Muscle of back (tissue), 11 donors: ENCODE data around the gene PDCD2L. TPM values are rescaled to one million over a fixed set of nuclear protein-coding genes. Genes with fewer than 3 reads are reported as not detected.
"Not testable (repeated sequence)": the region's sequence is repeated elsewhere in the genome, so short reads cannot be mapped to it uniquely, and the experiment has no call there.

Experiments
- DNase-seq, 3 donors: peaks; one replicate each; pipeline versions ENCODE4 v3.0.0 to v3.0.0-alpha.2; 2013
- polyA plus RNA-seq, 10 donors: library from polyadenylated mRNA; unstranded; fragments of 120-200 nt; gene quantifications; one replicate each; pipeline ENCODE4 v1.2.1, GENCODE V29; 2013; ENCODE audit not compliant: insufficient read length in 10 of 10

Gene PDCD2L
- polyA plus RNA-seq, 10 donors: 11.4 to 19.2 (median 14.8) TPM

GRCh38 chr19:34370983-34371382 lies 33.2 kb upstream of the PDCD2L start:
- DNase-seq: no peak

- no peak for DNase-seq
Measured at GRCh38 chr19:34373601-34374288, 30.5 kb upstream of the PDCD2L start.

- DNase-seq: no peak
Measured at GRCh38 chr19:34375598-34375997, 28.6 kb upstream of the PDCD2L start.

- DNase-seq: no peak
Measured at GRCh38 chr19:34380639-34381241, 23.5 kb upstream of the PDCD2L start.

- no peak for DNase-seq
Measured at GRCh38 chr19:34381399-34382251, 22.6 kb upstream of the PDCD2L start.

GRCh38 chr19:34382471-34382870 lies 21.7 kb upstream of the PDCD2L start:
- DNase-seq: no peak

GRCh38 chr19:34383599-34383998 lies 20.6 kb upstream of the PDCD2L start:
- no peak for DNase-seq

- DNase-seq: no peak
Measured at GRCh38 chr19:34386645-34387445, 17.4 kb upstream of the PDCD2L start.

GRCh38 chr19:34387446-34387810 lies 16.8 kb upstream of the PDCD2L start:
- no peak for DNase-seq

GRCh38 chr19:34388745-34389144 lies 15.5 kb upstream of the PDCD2L start:
- DNase-seq: not testable (repeated sequence)

GRCh38 chr19:34391813-34392212 lies 12.4 kb upstream of the PDCD2L start:
- no peak for DNase-seq

- DNase-seq: no peak
Measured at GRCh38 chr19:34393031-34393430, 11.2 kb upstream of the PDCD2L start.

GRCh38 chr19:34393629-34394028 lies 10.6 kb upstream of the PDCD2L start:
- DNase-seq: peak; percentile 77 to 88 (median 83)

- no peak for DNase-seq
Measured at GRCh38 chr19:34397853-34398252, 6.3 kb upstream of the PDCD2L start.

GRCh38 chr19:34399886-34400285 lies 4.3 kb upstream of the PDCD2L start:
- no peak for DNase-seq

- not testable (repeated sequence) for DNase-seq
Measured at GRCh38 chr19:34400844-34401243, 3.4 kb upstream of the PDCD2L start.

- no peak for DNase-seq
Measured at GRCh38 chr19:34402074-34402600, 2.1 kb upstream of the PDCD2L start.

- DNase-seq: no peak
Measured at GRCh38 chr19:34403784-34404108, 453 bp upstream of the PDCD2L start.

- DNase-seq: no peak
Measured at GRCh38 chr19:34405892-34406660, 1.9 kb downstream of the PDCD2L start.

GRCh38 chr19:34408411-34408810 lies 4.2 kb downstream of the PDCD2L start:
- no peak for DNase-seq
